T-helper 1 cell treated with Interleukin-12 subunit alpha and Interleukin-12 subunit beta and Interleukin-4 antibody, amounts not matched to agents 30 μg/mL and 1 μg/mL, for 36 hours (primary cell): Measurements from ENCODE around the gene ANKFN1.

Source experiments
- H3K27ac Mint-ChIP-seq: one replicate; pipeline ENCODE4 v1.8.0; 2021; ENCODE audit warnings: mild to moderate bottlenecking, mixed read lengths
- H3K27me3 Mint-ChIP-seq: one replicate; pipeline ENCODE4 v1.8.0; 2021; ENCODE audit warnings: low read depth, mixed read lengths
- H3K36me3 Mint-ChIP-seq: one replicate; pipeline ENCODE4 v1.8.0; 2021; ENCODE audit warnings: low read depth, mixed read lengths
- H3K4me1 Mint-ChIP-seq: one replicate; pipeline ENCODE4 v1.8.0; 2021; ENCODE audit warnings: low read depth, mixed read lengths
- H3K4me3 Mint-ChIP-seq: one replicate; pipeline ENCODE4 v1.8.0; 2021; ENCODE audit warnings: mild to moderate bottlenecking, moderate library complexity, mixed read lengths
- H3K9me3 Mint-ChIP-seq: one replicate; pipeline ENCODE4 v1.8.0; 2021; ENCODE audit warnings: mixed read lengths

The ANKFN1 gene

GRCh38 chr17:56545106-56545505 is 391.8 kb downstream of the ANKFN1 start:
- Mint-ChIP-seq H3K27ac (no peak overlapping the region), H3K36me3 (no peaks in the 10 kb centered on the region), H3K4me3 (no peak overlapping the region), H3K27me3 (no peaks in the 10 kb centered on the region), H3K9me3 (peaks cover 5% of the 10 kb centered on the region), H3K4me1 (no peaks in the 10 kb centered on the region)

GRCh38 chr17:56545930-56546329 is 392.7 kb downstream of the ANKFN1 start:
- Mint-ChIP-seq H3K27me3 (no peaks in the 10 kb centered on the region), H3K27ac (no peak overlapping the region), H3K36me3 (no peaks in the 10 kb centered on the region), H3K4me3 (no peak overlapping the region), H3K9me3 (peaks cover 12% of the 10 kb centered on the region), H3K4me1 (no peaks in the 10 kb centered on the region)

- no peak overlapping the region for H3K4me3 Mint-ChIP-seq
- no peaks in the 10 kb centered on the region for H3K27me3 Mint-ChIP-seq
- H3K36me3 Mint-ChIP-seq: no peaks in the 10 kb centered on the region
- no peaks in the 10 kb centered on the region for H3K4me1 Mint-ChIP-seq
- peaks cover 26% of the 10 kb centered on the region for H3K9me3 Mint-ChIP-seq
- no peak overlapping the region for H3K27ac Mint-ChIP-seq
Observed at GRCh38 chr17:56548661-56549060, 395.4 kb downstream of the ANKFN1 start.

GRCh38 chr17:56549501-56549900 is 396.2 kb downstream of the ANKFN1 start:
- Mint-ChIP-seq H3K9me3 (peaks cover 26% of the 10 kb centered on the region), H3K4me3 (no peak overlapping the region), H3K4me1 (no peaks in the 10 kb centered on the region), H3K27me3 (no peaks in the 10 kb centered on the region), H3K27ac (no peak overlapping the region), H3K36me3 (no peaks in the 10 kb centered on the region)

- H3K36me3 Mint-ChIP-seq: no peaks in the 10 kb centered on the region
- H3K4me1 Mint-ChIP-seq: no peaks in the 10 kb centered on the region
- H3K27me3 Mint-ChIP-seq: peaks cover 7% of the 10 kb centered on the region
- H3K27ac Mint-ChIP-seq: no peak overlapping the region
- H3K4me3 Mint-ChIP-seq: no peak overlapping the region
- peaks cover under 1% of the 10 kb centered on the region for H3K9me3 Mint-ChIP-seq
Observed at GRCh38 chr17:56557682-56558081, 404.4 kb downstream of the ANKFN1 start.

- no peak overlapping the region for H3K27ac Mint-ChIP-seq
- H3K4me1 Mint-ChIP-seq: no peaks in the 10 kb centered on the region
- H3K36me3 Mint-ChIP-seq: no peaks in the 10 kb centered on the region
- H3K27me3 Mint-ChIP-seq: peaks cover 7% of the 10 kb centered on the region
- H3K9me3 Mint-ChIP-seq: no peaks in the 10 kb centered on the region
- no peak overlapping the region for H3K4me3 Mint-ChIP-seq
Observed at GRCh38 chr17:56558088-56558487, 404.8 kb downstream of the ANKFN1 start.
